Cerebellar nuclear complex (tissue), 1 donor: ENCODE data around the gene LCTL.
A peak's percentile ranks its signal among the peaks of the same experiment; 100 is the strongest.

Source experiments
- DNase-seq, 2 experiments: peaks; one replicate each; lab custom pipeline; 2025; lab: John Stamatoyannopoulos, UW

Gene LCTL

GRCh38 chr15:66565741-66566144, at the start of gene LCTL:
Gene LCTL, minus strand, starts transcription at chr15:66565998. Its CDS starts 633 bp downstream, at chr15:66565365.
- no peak for DNase-seq

GRCh38 chr15:66614951-66615760, 49.4 kb upstream of the LCTL start:
- no peak for DNase-seq

- no peak for DNase-seq
Measured at GRCh38 chr15:66614456-66614855, 48.7 kb upstream of the LCTL start.

GRCh38 chr15:66613743-66614142, 47.9 kb upstream of the LCTL start:
- no peak for DNase-seq

- no peak for DNase-seq
Measured at GRCh38 chr15:66611257-66612053, 45.7 kb upstream of the LCTL start.

- no peak for DNase-seq
Measured at GRCh38 chr15:66609876-66610275, 44.1 kb upstream of the LCTL start.

- no peak for DNase-seq
Measured at GRCh38 chr15:66608881-66609280, 43.1 kb upstream of the LCTL start.

GRCh38 chr15:66608159-66608558, 42.4 kb upstream of the LCTL start:
- no peak for DNase-seq

- DNase-seq, result no peak
Measured at GRCh38 chr15:66603301-66604179, 37.7 kb upstream of the LCTL start.

GRCh38 chr15:66601521-66601920, 35.7 kb upstream of the LCTL start:
- no peak for DNase-seq

- peak in 1 of 2 experiments; percentile 41 for DNase-seq
Measured at GRCh38 chr15:66600240-66600627, 34.4 kb upstream of the LCTL start.

GRCh38 chr15:66599536-66600239, 33.9 kb upstream of the LCTL start:
- no peak for DNase-seq

- no peak for DNase-seq
Measured at GRCh38 chr15:66598095-66598815, 32.5 kb upstream of the LCTL start.

GRCh38 chr15:66595931-66596545, 30.2 kb upstream of the LCTL start:
- no peak for DNase-seq

- DNase-seq, result no peak
Measured at GRCh38 chr15:66595332-66595731, 29.5 kb upstream of the LCTL start.

- DNase-seq, result no peak
Measured at GRCh38 chr15:66594836-66595235, 29.0 kb upstream of the LCTL start.

GRCh38 chr15:66594344-66594743, 28.5 kb upstream of the LCTL start:
- DNase-seq, result no peak

- no peak for DNase-seq
Measured at GRCh38 chr15:66593219-66593780, 27.5 kb upstream of the LCTL start.

- DNase-seq, result no peak
Measured at GRCh38 chr15:66592505-66593218, 26.9 kb upstream of the LCTL start.
